ENCODE data around the gene ANKRD12.

The ANKRD12 gene

GRCh38 chr18:9106094-9106493 lies 30.5 kb upstream of the ANKRD12 start:
- in situ Hi-C loops (cut with HindIII; ENCODE audit: low sequenced_read_pairs) = no loop called here

GRCh38 chr18:9106800-9107584 lies 29.6 kb upstream of the ANKRD12 start:
- in situ Hi-C loops (cut with HindIII; ENCODE audit: low sequenced_read_pairs) = no loop called here

- in situ Hi-C loops (cut with HindIII; ENCODE audit: low sequenced_read_pairs) = no loop called here
Observed at GRCh38 chr18:9108911-9109310, 27.7 kb upstream of the ANKRD12 start.

- in situ Hi-C loops (cut with HindIII; ENCODE audit: low sequenced_read_pairs) = no loop called here
Observed at GRCh38 chr18:9109523-9109922, 27.1 kb upstream of the ANKRD12 start.

- in situ Hi-C loops (cut with HindIII; ENCODE audit: low sequenced_read_pairs) = no loop called here
Observed at GRCh38 chr18:9113468-9114149, 23.0 kb upstream of the ANKRD12 start.

- in situ Hi-C loops (cut with HindIII; ENCODE audit: low sequenced_read_pairs) = no loop called here
Observed at GRCh38 chr18:9115984-9116383, 20.6 kb upstream of the ANKRD12 start.

GRCh38 chr18:9117980-9118841 lies 18.4 kb upstream of the ANKRD12 start:
- in situ Hi-C loops (cut with HindIII; ENCODE audit: low sequenced_read_pairs) = no loop called here

- in situ Hi-C loops (cut with HindIII; ENCODE audit: low sequenced_read_pairs) = no loop called here
Observed at GRCh38 chr18:9120796-9121195, 15.8 kb upstream of the ANKRD12 start.

GRCh38 chr18:9123520-9123919 lies 13.1 kb upstream of the ANKRD12 start:
- in situ Hi-C loops (cut with HindIII; ENCODE audit: low sequenced_read_pairs) = no loop called here

GRCh38 chr18:9124824-9125223 lies 11.8 kb upstream of the ANKRD12 start:
- in situ Hi-C loops (cut with HindIII; ENCODE audit: low sequenced_read_pairs) = no loop called here

GRCh38 chr18:9126337-9126736 lies 10.2 kb upstream of the ANKRD12 start:
- in situ Hi-C loops (cut with HindIII; ENCODE audit: low sequenced_read_pairs) = no loop called here

GRCh38 chr18:9130195-9130594 lies 6.4 kb upstream of the ANKRD12 start:
- in situ Hi-C loops (cut with HindIII; ENCODE audit: low sequenced_read_pairs) = no loop called here

GRCh38 chr18:9130806-9131205 lies 5.8 kb upstream of the ANKRD12 start:
- in situ Hi-C loops (cut with HindIII; ENCODE audit: low sequenced_read_pairs) = no loop called here

GRCh38 chr18:9132628-9133027 lies 4.0 kb upstream of the ANKRD12 start:
- in situ Hi-C loops (cut with HindIII; ENCODE audit: low sequenced_read_pairs) = no loop called here

- in situ Hi-C loops (cut with HindIII; ENCODE audit: low sequenced_read_pairs) = no loop called here
Observed at GRCh38 chr18:9133225-9133624, 3.4 kb upstream of the ANKRD12 start.

GRCh38 chr18:9135081-9135911 lies 1.3 kb upstream of the ANKRD12 start:
- in situ Hi-C loops (cut with HindIII; ENCODE audit: low sequenced_read_pairs) = no loop called here

GRCh38 chr18:9135912-9136314 lies 668 bp upstream of the ANKRD12 start:
- in situ Hi-C loops (cut with HindIII; ENCODE audit: low sequenced_read_pairs) = no loop called here

- in situ Hi-C loops (cut with HindIII; ENCODE audit: low sequenced_read_pairs) = no loop called here
Observed at GRCh38 chr18:9137168-9138066, 836 bp downstream of the ANKRD12 start.

- in situ Hi-C loops (cut with HindIII; ENCODE audit: low sequenced_read_pairs) = no loop called here
Observed at GRCh38 chr18:9139400-9140039, 2.9 kb downstream of the ANKRD12 start.
